ENCODE data around the gene PDE4C. TPM values are rescaled to one million over a fixed set of nuclear protein-coding genes. Genes with fewer than 3 reads are reported as not detected.

PDE4C gene
- total RNA-seq, 1 experiment from 2014 or later: 0.36 TPM

- H3K4me1 Mint-ChIP-seq (ENCODE audit: low read depth, unreplicated experiment): no peaks in the 10 kb centered on the region
- no peak overlapping the region for H3K27ac Mint-ChIP-seq (ENCODE audit: unreplicated experiment)
- peaks cover 15% of the 10 kb centered on the region for H3K36me3 Mint-ChIP-seq (ENCODE audit: insufficient read depth, unreplicated experiment)
- H3K4me3 Mint-ChIP-seq (ENCODE audit: unreplicated experiment): no peak overlapping the region
- Histone ChIP-seq H3K27me3 (replicated peaks; ENCODE audit: control insufficient read depth, insufficient read depth, low read length) (no peaks in the 10 kb centered on the region), H3K4me3 (ENCODE audit: low read depth, low read length) (no peak overlapping the region), H3K4me1 (peaks cover 4% of the 10 kb centered on the region; the same call in 1 of the 2 replicates), H3K36me3 (ENCODE audit: control insufficient read depth, insufficient read depth, low read length) (no peaks in the 10 kb centered on the region; the same call in 1 of the 2 replicates), H3K9me3 (no peaks in the 10 kb centered on the region)
- intact Hi-C loops (cut with micrococcal nuclease; ENCODE audit: unreplicated experiment): no loop called here
- TF ChIP-seq CTCF (IDR thresholded peaks at IDR 0.05; ENCODE audit: insufficient read depth in 1 of 2, low read depth in 1 of 2, low read length in 1 of 2, severe bottlenecking in 1 of 2, unreplicated experiment in 1 of 2): no peak
- POLR2A ChIA-PET: no interaction called here
- DNase-seq: no peak
- BruUV-seq (replicated peaks): no TSS peak
- CTCF ChIA-PET: no interaction called here
- H3K27me3 Mint-ChIP-seq (ENCODE audit: insufficient read depth, unreplicated experiment): no peaks in the 10 kb centered on the region
- H3K9me3 Mint-ChIP-seq (ENCODE audit: unreplicated experiment): no peaks in the 10 kb centered on the region
These were observed 28.9 kb downstream of the PDE4C start for GRCh38 chr19:18197306-18197705.

GRCh38 chr19:18196511-18196845 lies 29.8 kb downstream of the PDE4C start:
- no peak overlapping the region for H3K4me3 Mint-ChIP-seq (ENCODE audit: unreplicated experiment)
- H3K9me3 Mint-ChIP-seq (ENCODE audit: unreplicated experiment): no peaks in the 10 kb centered on the region
- Histone ChIP-seq H3K36me3 (ENCODE audit: control insufficient read depth, insufficient read depth, low read length) (no peaks in the 10 kb centered on the region; the same call in 1 of the 2 replicates), H3K9me3 (no peaks in the 10 kb centered on the region), H3K27me3 (replicated peaks; ENCODE audit: control insufficient read depth, insufficient read depth, low read length) (no peaks in the 10 kb centered on the region), H3K4me1 (peaks cover 4% of the 10 kb centered on the region; the same call in 1 of the 2 replicates), H3K4me3 (ENCODE audit: low read depth, low read length) (no peak overlapping the region)
- no peak for TF ChIP-seq CTCF (IDR thresholded peaks at IDR 0.05; ENCODE audit: insufficient read depth in 1 of 2, low read depth in 1 of 2, low read length in 1 of 2, severe bottlenecking in 1 of 2, unreplicated experiment in 1 of 2)
- DNase-seq: no peak
- intact Hi-C loops (cut with micrococcal nuclease; ENCODE audit: unreplicated experiment): no loop called here
- POLR2A ChIA-PET: no interaction called here
- BruUV-seq (replicated peaks): no TSS peak
- no peaks in the 10 kb centered on the region for H3K4me1 Mint-ChIP-seq (ENCODE audit: low read depth, unreplicated experiment)
- H3K36me3 Mint-ChIP-seq (ENCODE audit: insufficient read depth, unreplicated experiment): peaks cover 19% of the 10 kb centered on the region
- no peak overlapping the region for H3K27ac Mint-ChIP-seq (ENCODE audit: unreplicated experiment)
- no peaks in the 10 kb centered on the region for H3K27me3 Mint-ChIP-seq (ENCODE audit: insufficient read depth, unreplicated experiment)
- CTCF ChIA-PET: no interaction called here

GRCh38 chr19:18194554-18195238 lies 31.5 kb downstream of the PDE4C start:
- ChIA-PET POLR2A (no interaction called here), CTCF (interaction anchor here (1.1 kb wide), 1 partner anchor 81 kb away, joined by 4 read pairs; no protein-coding TSS in a partner anchor)
- Mint-ChIP-seq H3K9me3 (ENCODE audit: unreplicated experiment) (no peaks in the 10 kb centered on the region), H3K27ac (ENCODE audit: unreplicated experiment) (no peak overlapping the region), H3K4me1 (ENCODE audit: low read depth, unreplicated experiment) (no peaks in the 10 kb centered on the region), H3K36me3 (ENCODE audit: insufficient read depth, unreplicated experiment) (peaks cover 19% of the 10 kb centered on the region), H3K4me3 (ENCODE audit: unreplicated experiment) (peak overlapping the region; percentile 76), H3K27me3 (ENCODE audit: insufficient read depth, unreplicated experiment) (no peaks in the 10 kb centered on the region)
- BruUV-seq (replicated peaks): no TSS peak
- TF ChIP-seq CTCF (IDR thresholded peaks at IDR 0.05; ENCODE audit: insufficient read depth in 1 of 2, low read depth in 1 of 2, low read length in 1 of 2, severe bottlenecking in 1 of 2, unreplicated experiment in 1 of 2): no peak
- H3K27me3 ChIP-seq (replicated peaks; ENCODE audit: control insufficient read depth, insufficient read depth, low read length): no peaks in the 10 kb centered on the region
- no peak for DNase-seq
- intact Hi-C loops (cut with micrococcal nuclease; ENCODE audit: unreplicated experiment): no loop called here
- H3K4me1 ChIP-seq: peaks cover 4% of the 10 kb centered on the region; the same call in 1 of the 2 replicates
- no peak overlapping the region; the same call in 1 of the 2 replicates for H3K4me3 ChIP-seq (ENCODE audit: low read depth, low read length)
- no peaks in the 10 kb centered on the region for H3K9me3 ChIP-seq
- no peaks in the 10 kb centered on the region; the same call in 1 of the 2 replicates for H3K36me3 ChIP-seq (ENCODE audit: control insufficient read depth, insufficient read depth, low read length)
